ENCODE results near the gene MVB12B.

MVB12B gene

GRCh38 chr9:126301985-126302603 is 24.5 kb upstream of the MVB12B start:
- TF ChIP-seq, protein P1, sequence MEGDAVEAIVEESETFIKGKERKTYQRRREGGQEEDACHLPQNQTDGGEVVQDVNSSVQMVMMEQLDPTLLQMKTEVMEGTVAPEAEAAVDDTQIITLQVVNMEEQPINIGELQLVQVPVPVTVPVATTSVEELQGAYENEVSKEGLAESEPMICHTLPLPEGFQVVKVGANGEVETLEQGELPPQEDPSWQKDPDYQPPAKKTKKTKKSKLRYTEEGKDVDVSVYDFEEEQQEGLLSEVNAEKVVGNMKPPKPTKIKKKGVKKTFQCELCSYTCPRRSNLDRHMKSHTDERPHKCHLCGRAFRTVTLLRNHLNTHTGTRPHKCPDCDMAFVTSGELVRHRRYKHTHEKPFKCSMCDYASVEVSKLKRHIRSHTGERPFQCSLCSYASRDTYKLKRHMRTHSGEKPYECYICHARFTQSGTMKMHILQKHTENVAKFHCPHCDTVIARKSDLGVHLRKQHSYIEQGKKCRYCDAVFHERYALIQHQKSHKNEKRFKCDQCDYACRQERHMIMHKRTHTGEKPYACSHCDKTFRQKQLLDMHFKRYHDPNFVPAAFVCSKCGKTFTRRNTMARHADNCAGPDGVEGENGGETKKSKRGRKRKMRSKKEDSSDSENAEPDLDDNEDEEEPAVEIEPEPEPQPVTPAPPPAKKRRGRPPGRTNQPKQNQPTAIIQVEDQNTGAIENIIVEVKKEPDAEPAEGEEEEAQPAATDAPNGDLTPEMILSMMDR (conservative IDR thresholded peaks at IDR 0.05; ENCODE audit: control insufficient read depth, insufficient read depth, low read depth, low read length): peak; percentile 81
- DNase-seq (ENCODE audit: low read depth): peak; percentile 58

DNA sequence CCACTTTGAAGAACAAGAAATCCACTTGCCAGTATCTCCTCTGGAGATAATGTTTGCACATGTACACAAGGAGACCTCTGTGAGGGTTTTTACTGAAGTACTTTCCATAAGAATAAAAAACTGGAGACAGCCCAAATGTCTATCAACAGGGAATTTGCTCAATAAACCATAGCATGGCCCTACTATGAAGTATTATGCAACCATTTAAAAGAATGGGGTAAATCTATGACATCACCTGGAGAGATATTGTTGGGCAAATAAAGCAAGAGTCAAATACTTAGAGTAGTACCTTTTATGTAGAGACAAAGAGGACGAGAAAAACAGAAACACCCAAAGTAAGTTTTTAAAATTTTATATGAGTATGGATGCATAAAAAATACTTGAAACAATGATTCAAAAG is 23.9 kb upstream of the MVB12B start:
- TF ChIP-seq, protein P1 (conservative IDR thresholded peaks at IDR 0.05; ENCODE audit: control insufficient read depth, insufficient read depth, low read depth, low read length): no peak
- no peak for DNase-seq (ENCODE audit: low read depth)
- H3K4me3 ChIP-seq (ENCODE audit: control insufficient read depth, low read depth, low read length): no peak overlapping the region

More at GRCh38 chr9:126301985-126302603, 24.5 kb upstream of the MVB12B start:
- H3K4me3 ChIP-seq (ENCODE audit: control insufficient read depth, low read depth, low read length): no peak overlapping the region

DNA sequence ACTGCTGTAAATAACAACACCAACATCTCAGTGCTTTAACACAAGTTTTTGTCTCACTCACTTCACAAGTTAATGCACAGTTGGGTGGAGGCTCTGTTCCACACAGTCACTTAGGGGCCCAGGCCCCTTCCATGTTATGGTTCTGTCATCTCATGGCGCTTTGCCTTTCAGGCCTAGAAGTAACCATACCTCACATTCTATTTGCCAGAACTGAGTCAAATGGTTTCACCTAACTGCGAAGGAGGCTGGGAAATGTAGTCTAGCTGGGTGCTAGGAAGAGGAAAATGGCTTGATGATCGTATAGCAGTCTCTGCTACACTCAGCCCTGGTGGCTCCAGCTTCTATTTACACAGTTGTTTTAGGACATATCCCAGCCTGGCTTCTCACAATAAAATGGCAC is 23.1 kb upstream of the MVB12B start:
- no peak overlapping the region for H3K4me3 ChIP-seq (ENCODE audit: control insufficient read depth, low read depth, low read length)
- no peak for DNase-seq (ENCODE audit: low read depth)
- TF ChIP-seq, protein P1 (conservative IDR thresholded peaks at IDR 0.05; ENCODE audit: control insufficient read depth, insufficient read depth, low read depth, low read length): no peak

DNA sequence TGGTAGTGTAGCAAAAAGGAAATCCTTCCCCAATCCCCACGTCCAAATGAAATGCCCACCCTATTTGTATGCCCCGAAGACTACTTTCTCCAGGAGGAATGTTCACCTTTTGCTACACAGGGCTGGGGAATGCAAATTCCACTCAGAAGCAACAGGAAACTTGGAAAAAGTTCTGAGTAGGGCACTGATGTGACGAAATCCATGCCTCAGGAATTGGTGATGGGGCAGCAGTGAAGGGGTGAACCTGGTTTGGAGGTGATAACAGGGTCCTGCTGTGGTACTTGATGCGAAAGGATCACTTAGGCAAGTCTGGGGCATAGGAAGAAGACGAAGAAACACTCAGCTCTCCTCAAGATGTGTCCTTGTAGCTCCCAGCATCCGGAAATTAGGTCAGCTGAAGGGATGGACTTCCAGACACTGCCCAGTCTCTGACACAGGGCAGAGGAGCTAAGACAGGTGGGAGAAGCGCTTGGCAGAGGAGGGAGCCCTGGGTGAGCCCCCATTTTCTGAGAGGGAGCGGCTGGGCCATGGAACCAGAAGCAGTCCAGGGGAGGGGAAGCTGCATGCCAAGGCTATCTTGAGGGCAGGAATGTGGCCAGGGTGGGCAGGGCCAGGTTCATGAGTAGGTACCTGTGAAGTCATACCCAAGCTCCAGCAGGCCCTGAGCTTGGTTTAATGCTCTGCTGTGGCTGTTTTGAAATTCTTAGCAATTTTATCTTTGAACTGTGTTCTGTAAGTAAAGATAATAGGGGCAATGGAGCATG is 22.2 kb upstream of the MVB12B start:
- no peak overlapping the region for H3K4me3 ChIP-seq (ENCODE audit: control insufficient read depth, low read depth, low read length)
- TF ChIP-seq, protein P1 (conservative IDR thresholded peaks at IDR 0.05; ENCODE audit: control insufficient read depth, insufficient read depth, low read depth, low read length): no peak
- DNase-seq (ENCODE audit: low read depth): no peak

DNA sequence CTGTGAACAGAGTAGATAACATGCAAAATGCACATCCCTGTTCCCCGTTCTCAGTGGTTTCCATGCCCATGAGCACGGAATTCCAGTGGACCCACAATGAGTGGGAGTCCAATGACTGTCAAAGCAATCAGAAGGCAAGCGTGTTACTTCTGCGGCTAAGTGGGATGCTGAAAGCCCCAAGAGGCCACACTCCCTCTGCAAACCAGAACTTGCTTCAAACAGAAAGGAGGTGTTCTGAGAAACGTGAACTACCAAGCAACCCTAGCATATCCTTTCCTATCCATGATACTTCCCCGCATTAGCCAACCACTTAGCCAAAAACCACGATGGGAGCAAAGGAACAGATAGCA is 21.7 kb upstream of the MVB12B start:
- H3K4me3 ChIP-seq (ENCODE audit: control insufficient read depth, low read depth, low read length): no peak overlapping the region
- DNase-seq (ENCODE audit: low read depth): no peak
- TF ChIP-seq, protein P1 (conservative IDR thresholded peaks at IDR 0.05; ENCODE audit: control insufficient read depth, insufficient read depth, low read depth, low read length): no peak

- H3K4me3 ChIP-seq (ENCODE audit: control insufficient read depth, low read depth, low read length): no peak overlapping the region
- no peak for DNase-seq (ENCODE audit: low read depth)
- TF ChIP-seq, protein P1 (conservative IDR thresholded peaks at IDR 0.05; ENCODE audit: control insufficient read depth, insufficient read depth, low read depth, low read length): no peak
Measured at GRCh38 chr9:126306071-126306647, 20.5 kb upstream of the MVB12B start.

Data from fibroblast of mammary gland (primary cell).